NK-92 (cell line): ENCODE measurements around the gene SAA4.
"Not testable (repeated sequence)": the region's sequence is repeated elsewhere in the genome, so short reads cannot be mapped to it uniquely, and the experiment has no call there.

ENCODE experiments used
- DNase-seq: peaks from one replicate; lab custom pipeline; 2025; ENCODE audit not compliant: unreplicated experiment; lab: John Stamatoyannopoulos, UW

SAA4 gene

DNA sequence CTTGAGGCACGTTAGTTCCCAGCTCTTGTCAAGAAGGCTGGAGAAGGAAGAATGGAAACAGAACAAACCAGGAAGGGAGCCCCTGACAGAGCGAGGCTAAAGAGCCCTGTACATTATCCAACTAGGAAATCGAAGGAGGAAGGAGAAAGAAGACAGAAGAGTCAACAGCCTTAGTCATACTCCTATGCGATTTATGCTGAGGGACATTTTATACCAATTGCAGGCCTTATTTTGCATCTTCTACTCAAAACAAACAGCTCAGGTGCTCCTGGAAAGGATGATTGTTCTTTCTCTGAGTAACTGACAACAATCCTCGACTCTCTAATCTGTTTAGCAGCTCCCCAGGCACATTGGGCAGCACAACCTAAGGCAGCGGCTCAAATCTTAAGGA is 10.6 kb upstream of the SAA4 start:
- DNase-seq: not testable (repeated sequence)

GRCh38 chr11:18246379-18247190 is 10.0 kb upstream of the SAA4 start:
- DNase-seq: not testable (repeated sequence)

- DNase-seq: no peak
These were observed 8.8 kb upstream of the SAA4 start for GRCh38 chr11:18245396-18245795.

DNA sequence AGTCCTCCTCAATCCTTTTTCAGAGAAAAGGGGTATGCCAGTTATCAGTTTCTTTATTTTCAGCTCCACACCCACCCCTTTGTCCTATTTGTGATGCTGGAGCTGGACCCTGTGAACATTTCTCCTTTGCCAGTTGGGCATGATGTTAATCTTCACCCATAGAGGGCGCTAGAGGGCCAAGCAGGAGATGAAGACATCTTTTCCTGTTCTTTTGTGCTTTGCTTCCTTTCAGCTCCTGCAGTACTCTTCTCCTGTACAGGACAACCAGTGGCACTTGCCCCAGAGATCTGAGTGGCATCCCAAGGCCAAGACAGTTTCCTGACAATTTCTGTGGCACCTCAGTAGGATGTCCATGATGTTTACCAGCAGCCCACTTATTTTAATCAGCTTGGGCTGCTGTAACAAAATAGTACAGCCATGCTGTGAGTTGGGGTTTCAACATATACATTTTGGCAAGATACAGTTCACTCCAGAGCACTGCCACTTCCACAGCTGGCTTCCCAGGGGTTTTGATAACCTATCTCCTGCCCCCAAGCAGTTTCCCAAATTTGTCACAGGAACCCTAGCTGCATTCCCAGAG is 7.3 kb upstream of the SAA4 start:
- no peak for DNase-seq

DNA sequence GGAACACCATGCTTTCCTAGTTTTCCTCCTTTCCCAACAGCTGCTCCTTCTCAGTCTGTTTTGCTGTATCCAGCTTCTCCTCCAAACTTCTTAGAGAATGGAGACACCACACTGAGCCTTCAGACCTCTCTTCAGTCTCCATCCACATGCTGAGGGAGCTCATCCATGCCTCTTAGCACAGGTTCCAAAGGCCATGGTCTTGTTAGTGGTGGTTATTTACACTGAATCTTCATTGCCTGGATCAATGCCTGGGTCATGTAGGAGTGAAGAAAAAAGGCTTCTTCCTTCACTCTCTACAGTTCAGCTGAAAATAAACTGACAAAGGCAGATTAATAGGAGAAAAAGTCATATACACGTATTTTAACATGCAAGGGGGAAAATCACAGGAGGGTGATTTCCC is 3.1 kb upstream of the SAA4 start:
- DNase-seq: no peak

DNA sequence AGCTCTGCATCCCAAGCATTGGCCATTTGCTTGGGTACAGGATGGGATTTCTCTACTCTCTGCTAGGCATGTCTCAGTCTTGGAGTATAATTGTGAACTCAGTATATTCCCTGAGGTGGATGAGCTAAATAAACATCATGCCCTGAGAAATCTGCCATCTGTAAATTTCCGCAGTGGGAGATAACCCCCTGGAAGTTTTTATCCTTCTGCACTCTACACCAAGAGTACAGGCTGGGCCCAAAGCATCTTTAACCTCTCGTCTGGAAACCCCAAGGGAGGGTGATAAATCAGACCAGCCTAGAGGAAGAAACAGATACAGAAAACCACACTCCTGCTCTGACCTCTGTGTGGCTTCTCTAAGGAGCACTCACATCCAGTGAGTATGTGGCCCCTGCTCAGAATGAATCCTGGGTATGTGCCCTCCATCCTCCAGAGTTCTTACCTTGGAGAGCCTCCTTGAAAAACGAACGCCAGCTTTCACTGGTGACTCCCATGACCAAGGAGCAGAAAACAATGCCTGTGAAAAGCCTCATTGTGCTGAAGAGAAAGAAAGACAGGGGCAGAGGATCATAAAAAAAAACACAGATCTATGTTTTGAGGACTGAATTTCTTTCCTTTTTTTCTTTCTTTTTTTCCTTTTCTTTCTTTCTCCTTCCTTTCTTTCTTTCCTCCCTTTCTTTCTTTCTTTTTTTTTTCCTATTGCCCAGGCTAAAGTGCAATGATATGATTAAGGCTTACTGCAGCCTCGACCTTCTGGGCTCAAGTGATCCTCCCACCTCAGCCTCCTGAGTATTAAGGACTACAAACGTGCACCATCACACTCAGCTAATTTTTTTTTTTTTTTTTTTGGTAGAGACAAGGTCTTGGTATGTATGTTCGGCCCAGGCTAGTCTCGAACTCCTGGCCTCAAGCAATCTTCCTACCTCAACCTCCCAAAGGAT is 938 bp downstream of the SAA4 start:
- DNase-seq: no peak

DNA sequence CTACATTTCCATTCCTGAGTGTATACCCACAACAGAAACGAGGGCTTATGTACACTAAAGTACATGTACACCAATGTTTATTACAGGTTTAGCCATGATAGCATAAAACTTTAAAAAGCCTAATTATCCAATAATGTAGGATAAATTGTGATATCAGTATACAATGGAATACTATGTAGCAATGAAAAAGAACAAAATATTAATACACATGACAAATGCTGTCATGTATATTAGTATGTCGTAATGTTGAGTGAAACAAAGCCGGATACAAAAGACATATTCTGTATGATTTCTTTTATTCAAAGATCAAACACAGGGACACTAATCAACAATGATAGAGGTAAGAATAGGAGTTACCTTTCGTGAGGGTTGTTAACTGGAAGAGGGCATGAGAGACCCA is 2.7 kb downstream of the SAA4 start:
- DNase-seq: no peak

DNA sequence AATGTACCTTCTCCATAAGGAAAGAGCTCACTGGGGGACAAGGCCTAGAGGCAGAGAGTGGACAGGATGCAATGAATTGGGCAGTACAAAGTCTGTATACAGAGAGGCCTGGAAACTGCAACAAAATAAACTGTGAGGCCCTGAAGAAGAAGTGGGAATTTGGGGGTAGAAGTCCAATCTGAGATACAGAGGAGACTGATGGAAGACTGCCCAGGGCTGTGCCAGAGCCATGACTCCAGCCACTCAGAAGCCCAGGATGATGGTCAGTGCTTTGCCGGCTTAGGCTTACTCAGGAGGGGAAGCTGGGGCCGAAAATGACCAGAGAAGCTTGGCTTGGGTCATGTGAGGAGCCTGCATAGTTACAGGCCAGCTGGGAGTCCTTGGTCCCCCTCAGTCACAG is 5.7 kb downstream of the SAA4 start:
- DNase-seq: no peak

- DNase-seq: no peak
These were observed 7.1 kb downstream of the SAA4 start for GRCh38 chr11:18229501-18229900.

DNA sequence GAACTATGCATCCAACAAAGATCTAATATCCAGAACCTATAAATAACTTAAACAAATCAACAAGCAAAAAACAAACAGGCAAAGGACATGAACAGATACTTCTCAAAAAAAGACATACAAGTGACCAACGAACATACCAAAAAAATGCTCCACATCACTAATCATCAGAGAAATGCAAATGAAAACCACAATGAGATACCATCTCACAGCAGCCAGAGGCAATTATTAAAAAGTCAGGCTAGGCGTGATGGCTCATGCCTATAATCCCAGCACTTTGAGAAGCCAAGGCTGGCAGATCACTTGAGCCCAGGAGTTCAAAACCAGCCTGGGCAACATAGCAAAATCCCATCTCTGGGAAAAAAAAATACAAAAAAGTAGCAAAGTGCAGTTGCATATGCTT is 10.7 kb downstream of the SAA4 start:
- no peak for DNase-seq

- DNase-seq: no peak
These were observed 12.8 kb downstream of the SAA4 start for GRCh38 chr11:18223591-18224387.

DNA sequence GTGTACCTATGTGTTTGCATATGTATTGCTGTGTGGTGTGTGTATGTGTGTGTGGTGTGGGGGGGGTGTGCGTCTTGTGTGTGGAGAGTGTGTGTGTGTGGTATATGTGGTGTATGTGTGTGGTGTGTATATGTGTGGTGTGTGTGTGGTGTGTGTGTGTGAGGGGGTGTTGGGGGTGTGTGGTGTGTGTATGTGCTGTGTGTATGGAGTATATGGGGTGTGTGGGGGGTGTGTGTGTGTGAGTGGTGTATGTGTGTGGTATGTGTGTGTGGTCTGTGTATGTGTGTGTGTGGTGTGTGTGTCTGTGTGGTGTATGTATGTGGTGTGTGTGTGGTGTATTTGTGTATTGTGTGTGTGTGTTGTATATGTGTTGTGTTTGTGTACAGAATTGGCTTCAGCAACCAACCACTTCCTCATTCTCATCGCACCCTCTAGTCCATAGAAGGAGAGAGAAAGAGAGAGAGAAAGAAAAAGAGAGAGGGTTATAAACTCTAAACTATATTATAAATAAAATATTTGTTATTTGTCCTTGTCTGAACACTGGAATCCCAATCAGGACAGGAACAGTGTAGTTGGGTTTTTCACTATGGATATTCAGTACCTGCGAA is 13.7 kb downstream of the SAA4 start:
- DNase-seq: no peak

DNA sequence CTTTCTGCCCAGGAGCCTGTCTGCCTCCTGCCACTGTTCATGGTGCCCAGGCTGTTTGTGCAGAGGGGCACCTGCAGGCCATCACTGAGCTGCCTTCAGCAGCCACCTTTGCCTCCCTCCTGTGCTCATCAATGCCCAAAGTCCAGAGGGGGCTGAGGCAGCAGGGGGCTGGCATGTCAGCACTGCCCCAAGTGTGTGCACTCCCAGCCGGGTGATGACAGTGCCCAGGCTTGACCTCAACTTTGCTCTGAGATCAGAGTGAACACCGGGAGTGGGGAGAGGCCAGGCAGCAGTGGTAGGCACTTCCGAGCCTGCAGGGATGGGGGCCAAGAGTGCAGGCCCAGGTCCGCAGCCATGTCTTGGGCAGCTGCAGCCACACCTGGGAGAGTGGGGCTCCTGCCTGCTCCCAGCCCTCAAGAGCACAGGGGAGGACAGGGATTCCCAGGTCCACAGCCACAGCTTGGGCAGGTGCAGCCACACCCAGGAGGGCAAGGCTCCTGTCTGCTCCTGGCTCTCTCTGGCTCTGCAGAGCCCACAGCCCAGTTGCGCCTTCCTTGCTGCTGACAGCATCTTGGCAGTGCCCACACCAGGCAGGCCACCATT is 15.2 kb downstream of the SAA4 start:
- no peak for DNase-seq

DNA sequence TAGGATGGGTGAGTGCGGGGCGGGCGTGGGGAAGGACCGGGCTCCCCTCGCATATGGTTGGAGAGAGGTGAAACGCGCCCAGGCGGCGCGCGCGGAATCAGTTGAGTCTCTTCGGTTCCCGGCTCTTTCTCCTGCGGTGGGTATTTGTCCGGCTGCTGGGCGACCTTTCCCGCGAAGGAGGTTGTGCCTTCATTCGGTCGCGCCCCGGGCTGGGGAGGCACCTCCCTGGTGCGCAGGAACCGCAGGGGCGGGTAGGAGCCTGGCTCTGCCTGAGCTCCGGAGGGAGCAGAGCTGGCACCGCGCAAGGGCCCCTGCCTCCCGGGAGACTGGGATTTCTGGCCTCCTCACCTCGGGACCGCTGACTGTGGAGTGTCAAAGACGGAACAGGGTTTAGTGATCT is 27.5 kb downstream of the SAA4 start:
- DNase-seq: no peak

- no peak for DNase-seq
These were observed 31.8 kb downstream of the SAA4 start for GRCh38 chr11:18204771-18205170.

GRCh38 chr11:18204220-18204619 is 32.4 kb downstream of the SAA4 start:
- no peak for DNase-seq

GRCh38 chr11:18203723-18204122 is 32.9 kb downstream of the SAA4 start:
- no peak for DNase-seq

GRCh38 chr11:18197738-18198137 is 38.9 kb downstream of the SAA4 start:
- DNase-seq: not testable (repeated sequence)

GRCh38 chr11:18196532-18196931 is 40.1 kb downstream of the SAA4 start:
- no peak for DNase-seq

- no peak for DNase-seq
These were observed 43.6 kb downstream of the SAA4 start for GRCh38 chr11:18193010-18193409.
